ENCODE data around the gene ALAS1. TPM values are rescaled to one million over a fixed set of nuclear protein-coding genes. Genes with fewer than 3 reads are reported as not detected.

ALAS1 gene
- total and polyA plus RNA-seq, 2 donors (not counting 1 experiment from before 2014, with no cell fraction given): 26.1 to 30.2 TPM

GRCh38 chr3:52225452-52226228 is 27.7 kb downstream of the ALAS1 start, which contains the start of gene TLR9:
Gene TLR9, minus strand, starts transcription at chr3:52225645. Its CDS starts 116 bp downstream, at chr3:52225529.
- Histone ChIP-seq H3K79me2 (ENCODE audit: control insufficient read depth, insufficient read depth, low read length) (peaks cover 55% of the 10 kb centered on the region), H3K27ac (ENCODE audit: low read length in 2 of 2) (peak within 1 kb of the TSS; percentile 78 to 88), H3K4me1 (ENCODE audit: control insufficient read depth in 2 of 2, insufficient read depth in 2 of 2, low read length in 2 of 2) (peaks cover 46 to 69% of the 10 kb centered on the region in 2 donors), H3K4me2 (replicated peaks; ENCODE audit: low read depth, low read length, poor library complexity, severe bottlenecking) (peak within 1 kb of the TSS; percentile 90), H3K9ac (ENCODE audit: low read length) (peak within 1 kb of the TSS; percentile 68), H3K36me3 (replicated peaks in 1 of 2; ENCODE audit: control extremely low read depth in 1 of 2, control insufficient read depth in 1 of 2, extremely low read depth in 1 of 2, insufficient read depth in 2 of 2, low read length in 1 of 2) (peaks cover 3 to 62% of the 10 kb centered on the region in 2 experiments), H3K4me3 (ENCODE audit: control extremely low read depth in 1 of 5, extremely low read depth in 1 of 5, insufficient read depth in 1 of 5, low read depth in 2 of 5, low read length in 4 of 5) (peak within 1 kb of the TSS; percentile 39 to 90 (median 66)), H4K20me1 (ENCODE audit: control insufficient read depth, insufficient read depth, low read length, poor library complexity, severe bottlenecking) (peaks cover 27% of the 10 kb centered on the region), H2AFZ (ENCODE audit: insufficient read depth, low read depth, low read length, poor library complexity, severe bottlenecking) (peak within 1 kb of the TSS; percentile 55), H3K9me3 (ENCODE audit: control extremely low read depth in 1 of 3, control insufficient read depth in 2 of 3, insufficient read depth in 1 of 3, low read length in 2 of 3) (no peaks in the 10 kb centered on the region), H3K27me3 (replicated peaks in 1 of 4; ENCODE audit: control extremely low read depth in 1 of 4, control insufficient read depth in 3 of 4, insufficient read depth in 4 of 4, low read length in 3 of 4) (no peaks in the 10 kb centered on the region)
- intact Hi-C loops (cut with micrococcal nuclease): loop anchor here (1.0 to 10.0 kb wide), 9 partner anchors 14 to 232 kb away; partner anchors contain the start of genes ALAS1, DUSP7, GLYCTK and NISCH
- Mint-ChIP-seq H3K27ac (peak within 1 kb of the TSS; percentile 99), H3K27me3 (no peaks in the 10 kb centered on the region), H3K9me3 (ENCODE audit: insufficient read depth) (no peaks in the 10 kb centered on the region), H3K4me1 (peaks cover 69% of the 10 kb centered on the region), H3K4me3 (peak within 1 kb of the TSS; percentile 94)
- CTCF ChIA-PET: interaction anchor here (0.6 to 12.3 kb wide), 14 partner anchors 9 to 243 kb away, joined by 3 to 265 read pairs (median 4); partner anchors contain the start of genes GLYCTK, PPM1M, TWF2 and WDR82
- peak; percentile 94 for DNase-seq
- WGBS (ENCODE audit: insufficient coverage): 0% methylated on average over 6 of the region's 9 CpGs
- POLR2A ChIA-PET: interaction anchor here (0.7 to 3.8 kb wide), 19 partner anchors 9 to 189 kb away, joined by 3 to 38 read pairs (median 4); partner anchors contain the start of genes GLYCTK, POC1A, PPM1M and TWF2
- peak; percentile 89 for ATAC-seq (ENCODE audit: low read depth)
- TF ChIP-seq EZH2 (IDR thresholded peaks at IDR 0.05; ENCODE audit: borderline replicate concordance, insufficient read depth, low read depth, low read length, poor library complexity, severe bottlenecking) (no peak), CTCF (IDR thresholded peaks at IDR 0.05) (no peak)

All from B cell (primary cell).